GM19193 (cell line): ENCODE results near the gene PALD1.
A peak's percentile ranks its signal among the peaks of the same experiment; 100 is the strongest.

ENCODE experiments used
- POLR2A ChIP-seq: IDR thresholded peaks from 4 replicates; pipeline ENCODE4 v1.6.1; 2011; ENCODE audit not compliant: insufficient read depth, insufficient read length; ENCODE audit errors: extremely low read depth

The PALD1 gene

DNA sequence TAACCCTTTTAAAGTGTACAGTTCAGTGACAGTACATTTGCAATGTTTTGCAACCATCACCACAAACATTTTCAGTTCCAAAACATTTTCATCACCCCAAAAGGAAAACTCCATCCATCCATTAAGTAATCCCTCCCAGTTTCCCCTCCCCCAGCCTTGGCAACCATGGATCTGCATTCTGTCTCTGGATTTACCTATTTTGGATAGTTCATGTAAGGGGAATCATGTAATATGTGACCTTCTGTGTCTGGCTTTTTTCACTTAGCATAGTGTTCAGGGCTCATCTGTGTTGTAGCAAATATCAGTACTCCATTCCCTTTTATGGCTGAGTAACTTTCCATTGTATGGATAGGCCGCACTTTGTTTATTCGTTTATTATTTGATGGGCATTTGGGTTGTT, 13.0 kb downstream of the PALD1 start:
- TF ChIP-seq POLR2A: no peak

DNA sequence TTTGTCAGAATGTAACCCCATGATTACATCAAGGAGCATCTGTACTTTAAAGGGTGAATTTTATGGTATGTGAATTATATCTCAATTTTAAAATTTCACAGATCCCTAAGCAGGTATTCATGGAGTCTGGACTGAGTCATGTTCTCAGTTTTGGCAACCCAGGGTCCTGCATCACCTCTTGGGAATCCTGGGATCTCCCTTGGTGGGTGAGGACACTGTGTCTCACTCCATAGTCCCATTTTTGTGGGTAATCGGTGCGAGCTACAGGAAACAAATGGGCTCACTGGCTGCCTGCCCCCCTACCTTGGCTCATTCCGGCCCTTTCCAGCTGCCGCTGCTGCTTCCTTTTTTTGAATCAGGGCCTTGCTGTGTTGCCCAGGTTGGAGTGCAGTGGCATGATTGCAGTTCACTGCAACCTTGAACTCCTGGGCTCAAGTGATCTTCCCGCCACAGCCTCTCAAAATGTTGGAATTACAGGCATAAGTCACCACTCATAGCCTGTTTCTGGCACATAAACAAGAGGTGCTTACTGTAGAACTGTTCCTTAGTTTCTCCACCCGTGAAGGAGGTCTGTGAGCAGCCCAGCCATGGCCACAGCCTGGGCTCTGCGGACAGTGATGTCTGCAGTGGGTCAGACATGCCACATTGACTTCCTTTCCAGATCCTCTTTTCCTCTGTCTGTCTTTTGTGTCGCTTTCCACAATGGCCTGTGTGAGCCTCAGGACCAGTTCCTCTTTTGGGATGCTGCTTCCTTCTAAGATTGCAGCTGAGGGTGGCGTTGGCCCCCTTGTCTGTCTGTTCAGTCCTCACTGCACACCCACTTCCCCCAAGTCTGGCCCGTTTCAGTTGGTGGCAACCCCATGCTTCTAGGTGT, 14.5 kb downstream of the PALD1 start:
- TF ChIP-seq POLR2A: no peak

- peak; percentile 52 for TF ChIP-seq POLR2A
Observed at GRCh38 chr10:70493660-70494234, 15.2 kb downstream of the PALD1 start.

GRCh38 chr10:70494536-70494935, 16.0 kb downstream of the PALD1 start:
- no peak for TF ChIP-seq POLR2A

- TF ChIP-seq POLR2A: no peak
Observed at GRCh38 chr10:70494966-70495365, 16.4 kb downstream of the PALD1 start.

- TF ChIP-seq POLR2A: no peak
Observed at GRCh38 chr10:70495691-70496261, 17.2 kb downstream of the PALD1 start.

GRCh38 chr10:70496341-70497119, 18.0 kb downstream of the PALD1 start:
- TF ChIP-seq POLR2A: no peak

- no peak for TF ChIP-seq POLR2A
Observed at GRCh38 chr10:70497120-70497545, 18.6 kb downstream of the PALD1 start.

DNA sequence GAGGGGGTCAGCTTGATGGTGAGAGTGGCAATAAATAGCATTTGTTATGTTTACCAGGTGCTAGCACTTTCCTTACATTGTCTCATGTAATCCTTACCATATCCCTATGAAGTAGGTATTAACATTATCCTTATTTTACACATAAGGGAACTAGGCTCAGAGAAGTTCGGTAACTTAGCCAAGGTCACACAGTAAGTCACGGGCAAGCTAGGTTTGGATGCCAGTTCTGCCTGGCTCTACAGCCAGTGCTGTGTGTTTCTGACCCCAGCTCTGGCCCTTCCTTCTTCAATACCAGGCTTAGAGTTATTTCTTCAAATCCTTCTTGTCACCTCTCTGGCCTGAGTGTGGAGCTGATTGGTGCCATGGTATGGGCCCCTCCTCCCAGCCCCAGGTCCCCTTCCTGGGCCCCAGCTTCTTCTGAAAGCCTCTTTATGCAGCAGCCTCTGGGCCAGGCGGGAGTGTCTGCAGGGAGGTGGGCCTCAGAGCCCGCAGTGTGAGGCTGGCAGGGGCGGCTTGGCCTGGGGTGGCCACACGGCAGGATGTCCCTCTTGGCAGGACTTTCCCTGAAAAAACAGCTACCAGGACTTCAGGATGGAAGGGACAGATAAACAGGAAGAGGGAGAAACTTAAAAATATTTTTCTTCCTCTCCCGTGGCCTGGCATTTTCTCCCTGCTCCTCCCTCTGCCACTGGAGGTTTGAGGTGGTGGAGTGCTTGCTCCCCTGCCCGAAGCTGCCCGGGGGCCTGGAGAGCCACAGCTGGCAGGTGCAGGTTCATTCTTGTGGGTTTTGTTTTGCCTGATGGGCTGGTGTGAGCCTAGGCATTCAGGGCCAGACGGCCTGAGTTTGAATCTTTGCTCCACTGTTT, 20.6 kb downstream of the PALD1 start:
- TF ChIP-seq POLR2A: no peak

DNA sequence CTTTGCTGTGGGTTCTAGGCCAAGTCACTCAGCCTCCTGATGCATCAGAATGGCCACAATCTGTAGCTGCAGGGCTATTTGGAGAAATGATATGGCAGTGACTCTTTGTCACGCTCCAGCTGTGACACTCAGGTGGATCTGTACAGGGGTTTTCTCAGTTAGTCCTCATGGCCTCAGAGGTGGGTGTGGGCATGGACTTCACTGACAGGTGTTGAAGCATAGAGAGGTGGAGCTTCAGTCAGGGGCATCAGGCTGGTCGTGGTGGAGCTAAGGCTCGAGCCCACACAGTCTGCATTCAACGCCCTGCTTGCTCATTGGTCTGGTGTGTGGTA, 21.2 kb downstream of the PALD1 start:
- no peak for TF ChIP-seq POLR2A

GRCh38 chr10:70500368-70500767, 21.8 kb downstream of the PALD1 start:
- no peak for TF ChIP-seq POLR2A

DNA sequence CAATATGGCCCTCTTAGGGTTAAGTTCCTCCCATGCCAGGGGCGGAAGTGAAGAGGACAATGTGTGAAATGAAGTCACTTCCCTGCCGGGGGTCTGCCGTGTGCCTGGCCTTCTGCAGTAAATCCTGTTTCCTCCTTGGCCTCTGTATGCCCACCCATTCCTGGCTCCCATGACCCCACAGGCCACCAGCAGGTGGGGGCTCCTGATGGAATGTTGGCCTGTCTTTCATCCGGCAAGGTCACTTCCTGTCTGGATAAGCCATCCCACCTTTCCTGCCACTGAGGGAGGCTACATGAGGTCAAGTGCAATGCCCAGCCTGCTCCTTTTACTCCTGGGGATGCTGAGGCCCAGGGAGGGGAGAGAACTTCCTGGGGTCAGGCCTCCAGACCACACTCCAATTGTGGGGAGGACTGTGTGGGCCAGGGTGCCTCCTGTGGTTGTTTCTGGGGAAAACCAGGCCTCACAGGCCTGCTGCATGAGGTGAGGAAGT, 22.3 kb downstream of the PALD1 start:
- no peak for TF ChIP-seq POLR2A

GRCh38 chr10:70502406-70502805, 23.8 kb downstream of the PALD1 start:
- no peak for TF ChIP-seq POLR2A

- no peak for TF ChIP-seq POLR2A
Observed at GRCh38 chr10:70503776-70504175, 25.2 kb downstream of the PALD1 start.
